Subcutaneous adipose tissue (tissue), 4 donors: ENCODE measurements around the gene SLMAP. TPM values are rescaled to one million over a fixed set of nuclear protein-coding genes. Genes with fewer than 3 reads are reported as not detected.

Experiments
- total RNA-seq, 4 donors: library from RNA; depleted of rRNA; stranded (reverse); fragments of >200 nt; gene quantifications; one replicate each; pipeline ENCODE4 v1.1.0, GENCODE V29; 2016
- TF ChIP-seq, protein P1 (sequence below): fragments of 450-650 bp; IDR thresholded peaks from one replicate; pipeline ENCODE4 v1.5.1; 2016; ENCODE audit warnings: low read depth, mild to moderate bottlenecking, control low read depth, antibody characterized with exemption, moderate library complexity

SLMAP gene, protein sequence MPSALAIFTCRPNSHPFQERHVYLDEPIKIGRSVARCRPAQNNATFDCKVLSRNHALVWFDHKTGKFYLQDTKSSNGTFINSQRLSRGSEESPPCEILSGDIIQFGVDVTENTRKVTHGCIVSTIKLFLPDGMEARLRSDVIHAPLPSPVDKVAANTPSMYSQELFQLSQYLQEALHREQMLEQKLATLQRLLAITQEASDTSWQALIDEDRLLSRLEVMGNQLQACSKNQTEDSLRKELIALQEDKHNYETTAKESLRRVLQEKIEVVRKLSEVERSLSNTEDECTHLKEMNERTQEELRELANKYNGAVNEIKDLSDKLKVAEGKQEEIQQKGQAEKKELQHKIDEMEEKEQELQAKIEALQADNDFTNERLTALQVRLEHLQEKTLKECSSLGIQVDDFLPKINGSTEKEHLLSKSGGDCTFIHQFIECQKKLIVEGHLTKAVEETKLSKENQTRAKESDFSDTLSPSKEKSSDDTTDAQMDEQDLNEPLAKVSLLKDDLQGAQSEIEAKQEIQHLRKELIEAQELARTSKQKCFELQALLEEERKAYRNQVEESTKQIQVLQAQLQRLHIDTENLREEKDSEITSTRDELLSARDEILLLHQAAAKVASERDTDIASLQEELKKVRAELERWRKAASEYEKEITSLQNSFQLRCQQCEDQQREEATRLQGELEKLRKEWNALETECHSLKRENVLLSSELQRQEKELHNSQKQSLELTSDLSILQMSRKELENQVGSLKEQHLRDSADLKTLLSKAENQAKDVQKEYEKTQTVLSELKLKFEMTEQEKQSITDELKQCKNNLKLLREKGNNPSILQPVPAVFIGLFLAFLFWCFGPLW
- 10 to 100 TPM; 42.2 to 66.1 (median 54.2) TPM for total RNA-seq

DNA sequence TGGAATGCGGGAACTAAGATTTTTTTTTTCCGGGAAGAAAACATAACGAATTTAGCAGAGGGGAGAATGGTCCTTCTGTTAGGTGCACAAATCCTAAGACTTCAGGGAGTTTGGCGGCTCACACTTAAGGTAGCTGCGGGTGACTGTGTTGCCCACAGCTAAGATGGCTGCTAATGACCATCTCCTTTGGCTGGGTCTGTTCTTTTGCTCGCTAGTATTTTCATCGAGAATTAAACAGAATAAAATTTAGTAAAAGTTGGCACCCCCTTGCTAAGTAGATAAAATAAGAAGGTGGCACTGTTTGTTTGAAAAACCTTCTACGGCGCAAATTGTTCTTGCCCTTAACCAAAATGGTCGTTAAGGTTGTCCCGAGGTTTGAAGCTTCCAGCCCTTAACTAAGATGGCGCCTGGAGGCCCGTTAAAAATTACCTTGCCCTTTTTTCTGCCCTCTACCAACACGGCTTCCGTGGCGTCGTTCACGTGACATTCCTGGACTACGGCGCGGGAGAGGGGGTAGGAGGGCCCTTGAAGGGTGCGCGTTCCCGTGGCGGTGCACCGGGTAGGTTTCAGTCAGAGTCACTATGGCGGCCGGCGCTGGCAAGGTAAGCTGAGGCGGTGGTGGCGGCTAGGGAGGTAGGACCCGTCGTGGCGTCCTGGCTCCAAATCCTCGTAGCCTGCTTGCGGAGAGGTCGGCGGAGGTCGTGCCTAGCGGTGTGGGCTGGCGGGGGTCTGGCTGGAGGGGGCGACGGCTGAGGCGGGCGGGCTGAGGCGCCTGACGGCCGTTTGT is at the start of gene SLMAP:
Gene SLMAP (plus strand): TSS at position 569 of the 787 bp plus-strand sequence. CDS start 1,343 bp downstream, outside the sequence.
- TF ChIP-seq, protein P1, sequence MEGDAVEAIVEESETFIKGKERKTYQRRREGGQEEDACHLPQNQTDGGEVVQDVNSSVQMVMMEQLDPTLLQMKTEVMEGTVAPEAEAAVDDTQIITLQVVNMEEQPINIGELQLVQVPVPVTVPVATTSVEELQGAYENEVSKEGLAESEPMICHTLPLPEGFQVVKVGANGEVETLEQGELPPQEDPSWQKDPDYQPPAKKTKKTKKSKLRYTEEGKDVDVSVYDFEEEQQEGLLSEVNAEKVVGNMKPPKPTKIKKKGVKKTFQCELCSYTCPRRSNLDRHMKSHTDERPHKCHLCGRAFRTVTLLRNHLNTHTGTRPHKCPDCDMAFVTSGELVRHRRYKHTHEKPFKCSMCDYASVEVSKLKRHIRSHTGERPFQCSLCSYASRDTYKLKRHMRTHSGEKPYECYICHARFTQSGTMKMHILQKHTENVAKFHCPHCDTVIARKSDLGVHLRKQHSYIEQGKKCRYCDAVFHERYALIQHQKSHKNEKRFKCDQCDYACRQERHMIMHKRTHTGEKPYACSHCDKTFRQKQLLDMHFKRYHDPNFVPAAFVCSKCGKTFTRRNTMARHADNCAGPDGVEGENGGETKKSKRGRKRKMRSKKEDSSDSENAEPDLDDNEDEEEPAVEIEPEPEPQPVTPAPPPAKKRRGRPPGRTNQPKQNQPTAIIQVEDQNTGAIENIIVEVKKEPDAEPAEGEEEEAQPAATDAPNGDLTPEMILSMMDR: no peak

DNA sequence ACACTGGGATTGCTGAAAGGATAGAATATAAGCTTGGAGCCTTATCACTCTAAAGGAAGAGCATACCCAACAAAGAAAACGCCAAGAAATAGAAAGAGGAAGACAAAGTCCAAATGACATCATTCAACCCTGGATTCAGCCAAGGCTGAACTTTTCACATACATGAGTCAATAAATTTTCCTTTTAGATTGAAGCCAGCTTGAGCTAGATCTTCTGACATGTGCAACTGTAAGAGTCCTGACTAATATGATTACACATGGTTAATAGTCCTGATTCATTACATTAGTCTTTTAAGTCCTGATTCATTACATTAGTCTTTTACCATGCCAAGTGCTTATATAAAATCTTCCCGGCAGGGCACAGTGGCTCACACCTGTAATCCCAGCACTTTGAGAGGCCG is 49.6 kb upstream of the SLMAP start:
- TF ChIP-seq, protein P1: no peak

DNA sequence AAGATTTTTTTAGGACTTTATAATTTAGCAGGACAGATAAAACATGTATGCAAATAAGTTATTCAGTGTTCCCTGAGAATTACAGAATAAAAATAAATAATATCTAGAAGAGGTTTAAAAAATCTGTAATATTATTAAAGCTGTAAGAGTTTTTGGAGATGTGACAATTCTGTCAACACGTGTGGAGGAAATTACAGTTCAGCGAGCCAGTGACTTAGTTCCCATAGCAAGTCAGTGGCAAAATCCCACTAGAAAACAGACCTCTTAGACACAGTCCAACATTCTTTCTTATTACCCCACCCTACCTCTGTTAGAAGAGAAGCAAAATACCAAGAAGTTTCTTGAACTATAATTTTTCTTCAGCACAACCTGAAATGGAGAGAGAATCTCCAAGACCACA is 47.1 kb upstream of the SLMAP start:
- TF ChIP-seq, protein P1: no peak

DNA sequence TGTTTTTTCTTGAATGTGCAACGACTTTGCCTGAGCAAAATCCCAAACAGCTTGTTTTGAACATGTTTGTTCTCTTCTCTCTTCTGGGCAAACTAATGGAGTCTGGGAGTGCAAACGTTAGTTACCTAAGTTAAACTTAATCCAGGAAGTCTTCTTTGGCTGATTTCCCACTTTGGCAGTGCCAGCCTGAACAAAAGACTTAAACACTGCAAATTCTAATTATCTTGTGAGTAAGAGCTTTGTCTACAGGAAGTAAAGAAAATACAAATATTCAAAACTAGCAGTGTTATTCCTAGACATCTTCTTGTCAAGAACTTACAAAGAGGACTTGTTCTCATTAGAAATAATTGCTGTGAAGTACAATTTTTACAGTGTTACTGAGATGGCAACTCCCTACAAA is 46.5 kb upstream of the SLMAP start:
- TF ChIP-seq, protein P1: no peak

DNA sequence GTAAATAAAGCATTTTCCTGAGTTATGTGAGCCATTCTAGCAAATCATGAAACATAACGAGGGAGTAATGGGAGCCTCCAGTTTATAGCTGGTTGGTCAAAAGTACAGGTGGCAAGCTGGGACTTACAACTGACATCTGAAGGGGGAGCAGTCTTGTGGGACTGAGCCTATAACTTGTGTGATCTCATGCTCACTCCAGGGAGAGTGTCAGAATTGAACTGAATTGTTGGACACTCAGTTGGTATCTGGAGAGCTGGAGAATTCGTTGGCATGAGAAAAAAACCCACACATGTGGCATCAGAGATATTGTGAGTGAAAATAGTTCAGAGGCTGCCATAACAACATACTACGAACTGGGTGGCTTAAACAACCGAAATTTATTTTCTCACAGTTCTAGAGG is 40.4 kb upstream of the SLMAP start:
- TF ChIP-seq, protein P1: no peak

DNA sequence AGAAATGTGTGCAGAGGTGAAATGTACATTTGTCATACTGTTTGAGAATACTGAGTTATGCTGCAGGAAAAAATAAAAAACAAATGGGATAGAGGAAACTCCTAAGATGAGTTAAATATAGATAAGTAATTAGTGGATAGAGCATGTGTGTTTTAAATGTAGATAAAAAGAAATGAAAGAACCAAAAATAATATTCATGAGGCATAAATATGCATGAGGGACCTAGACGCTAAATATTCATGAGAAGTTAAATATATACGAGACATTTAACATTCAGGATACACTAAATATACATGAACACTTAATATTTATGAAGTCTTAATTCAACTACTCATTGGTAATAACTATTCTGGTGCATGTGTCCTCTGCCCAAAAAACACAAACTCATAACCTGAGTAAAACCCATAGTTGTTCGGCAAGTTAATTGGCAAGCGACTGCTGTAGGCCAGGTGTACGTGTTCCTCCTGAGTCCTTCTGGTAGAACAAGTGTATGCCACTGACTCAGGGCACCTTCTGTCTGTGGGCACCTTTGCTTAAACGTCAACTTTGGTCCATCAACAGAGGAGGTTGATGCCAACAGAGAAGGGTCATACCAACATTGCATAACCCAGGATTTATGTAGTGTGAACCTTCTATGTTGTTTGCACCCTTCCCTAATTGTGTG is 38.8 kb upstream of the SLMAP start:
- TF ChIP-seq, protein P1: no peak
